Calu3 (cell line): Measurements from ENCODE around the gene MARCHF2. TPM values are rescaled to one million over a fixed set of nuclear protein-coding genes. Genes with fewer than 3 reads are reported as not detected.
"Not testable (repeated sequence)": the region's sequence is repeated elsewhere in the genome, so short reads cannot be mapped to it uniquely, and the experiment has no call there.

Experiments used
- BruUV-seq: library from RNA; stranded (reverse); fragments of 400-500 nt; replicated peaks from 2 replicates; lab custom pipeline; 2021; lab: Mats Ljungman, UMichigan
- CTCF ChIA-PET: fragments of 300-600 bp; sonication (Branson Sonifier 250); formaldehyde crosslinking; loops from one replicate; lab custom pipeline; 2022; ENCODE audit warnings: antibody characterized with exemption; lab: Charles Lee
- DNase-seq: peaks from one replicate; pipeline ENCODE4 v3.0.0; 2022
- H3K27ac Mint-ChIP-seq: one replicate; pipeline ENCODE4 v1.8.0; 2022; ENCODE audit warnings: mixed read lengths; ENCODE audit not compliant: unreplicated experiment
- H3K27me3 Mint-ChIP-seq: one replicate; pipeline ENCODE4 v1.8.0; 2022; ENCODE audit warnings: mixed read lengths; ENCODE audit not compliant: unreplicated experiment
- H3K36me3 Mint-ChIP-seq: one replicate; pipeline ENCODE4 v1.8.0; 2022; ENCODE audit warnings: mild to moderate bottlenecking, moderate library complexity, mixed read lengths; ENCODE audit not compliant: insufficient read depth, unreplicated experiment
- H3K4me1 Mint-ChIP-seq: one replicate; pipeline ENCODE4 v1.8.0; 2022; ENCODE audit warnings: mild to moderate bottlenecking, low read depth, mixed read lengths; ENCODE audit not compliant: unreplicated experiment
- H3K4me3 Mint-ChIP-seq: one replicate; pipeline ENCODE4 v1.8.0; 2022; ENCODE audit warnings: mild to moderate bottlenecking, low read depth, moderate library complexity, mixed read lengths; ENCODE audit not compliant: unreplicated experiment
- H3K9me3 Mint-ChIP-seq: one replicate; pipeline ENCODE4 v1.8.0; 2022; ENCODE audit warnings: low read depth, mixed read lengths; ENCODE audit not compliant: unreplicated experiment
- CTCF ChIP-seq: fragments of 200-600 bp; IDR thresholded peaks from one replicate; pipeline ENCODE4 v1.8.0; 2022; ENCODE audit warnings: antibody characterized with exemption; ENCODE audit not compliant: unreplicated experiment
- intact Hi-C: fragments of 100-400 bp; cut with micrococcal nuclease; formaldehyde crosslinking; loops from one replicate; pipeline ENCODE4 v1.10.0; 2022; ENCODE audit not compliant: unreplicated experiment
- total RNA-seq: library from RNA; stranded (reverse); gene quantifications from 2 replicates; pipeline ENCODE4 v1.2.3, GENCODE V29; 2022

Gene MARCHF2
- total RNA-seq, 1 experiment from 2014 or later = 10.1 TPM

- no peaks in the 10 kb centered on the region for H3K9me3 Mint-ChIP-seq
- no peak overlapping the region for H3K27ac Mint-ChIP-seq
- BruUV-seq = no TSS peak
- no peak for TF ChIP-seq CTCF
- CTCF ChIA-PET = interaction anchor here (0.6 to 0.7 kb wide), 2 partner anchors 9 to 106 kb away, joined by 3 to 4 read pairs; no protein-coding TSS in a partner anchor
- no peak overlapping the region for H3K4me3 Mint-ChIP-seq
- H3K27me3 Mint-ChIP-seq = no peaks in the 10 kb centered on the region
- peaks cover 27% of the 10 kb centered on the region for H3K36me3 Mint-ChIP-seq
- no peak for DNase-seq
- intact Hi-C loops = no loop called here
- H3K4me1 Mint-ChIP-seq = peaks cover 1% of the 10 kb centered on the region
These were observed 28.8 kb downstream of the MARCHF2 start for GRCh38 chr19:8441725-8442544.

DNA sequence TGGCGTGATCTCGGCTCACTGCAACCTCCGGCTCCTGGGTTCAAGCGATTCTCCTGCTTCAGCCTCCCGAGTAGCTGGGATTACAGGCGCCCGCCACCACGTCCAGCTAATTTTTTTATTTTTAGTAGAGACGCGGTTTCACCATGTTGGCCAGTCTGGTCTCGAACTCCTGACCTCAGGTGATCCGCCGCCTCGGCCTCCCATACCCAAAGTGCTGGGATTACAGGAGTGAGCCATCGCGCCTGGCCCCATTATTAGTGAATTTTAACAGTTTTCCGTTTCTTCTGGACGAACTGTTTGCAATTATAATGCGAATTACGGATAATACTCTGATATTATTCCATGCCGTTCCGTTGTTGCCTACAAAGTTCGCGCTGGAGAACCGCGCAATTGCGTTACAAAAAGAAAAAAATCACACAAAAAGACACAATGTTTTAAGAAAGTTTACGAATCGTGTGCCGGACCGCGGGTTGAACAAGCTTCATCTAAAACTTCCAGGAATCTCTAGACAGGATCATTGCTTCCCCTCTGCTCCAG, 31.1 kb downstream of the MARCHF2 start:
- DNase-seq, BruUV-seq, H3K4me1 Mint-ChIP-seq, intact Hi-C loops, H3K27me3 Mint-ChIP-seq, H3K9me3 Mint-ChIP-seq: not testable (repeated sequence)
- Mint-ChIP-seq H3K27ac (peak overlapping the region; percentile 99), H3K4me3 (peak overlapping the region; percentile 95), H3K36me3 (peaks cover 39% of the 10 kb centered on the region)
- CTCF ChIA-PET = interaction anchor here (1.2 to 1.5 kb wide), 2 partner anchors 20 to 31 kb away, joined by 4 to 7 read pairs; partner anchors contain the start of gene MARCHF2

DNA sequence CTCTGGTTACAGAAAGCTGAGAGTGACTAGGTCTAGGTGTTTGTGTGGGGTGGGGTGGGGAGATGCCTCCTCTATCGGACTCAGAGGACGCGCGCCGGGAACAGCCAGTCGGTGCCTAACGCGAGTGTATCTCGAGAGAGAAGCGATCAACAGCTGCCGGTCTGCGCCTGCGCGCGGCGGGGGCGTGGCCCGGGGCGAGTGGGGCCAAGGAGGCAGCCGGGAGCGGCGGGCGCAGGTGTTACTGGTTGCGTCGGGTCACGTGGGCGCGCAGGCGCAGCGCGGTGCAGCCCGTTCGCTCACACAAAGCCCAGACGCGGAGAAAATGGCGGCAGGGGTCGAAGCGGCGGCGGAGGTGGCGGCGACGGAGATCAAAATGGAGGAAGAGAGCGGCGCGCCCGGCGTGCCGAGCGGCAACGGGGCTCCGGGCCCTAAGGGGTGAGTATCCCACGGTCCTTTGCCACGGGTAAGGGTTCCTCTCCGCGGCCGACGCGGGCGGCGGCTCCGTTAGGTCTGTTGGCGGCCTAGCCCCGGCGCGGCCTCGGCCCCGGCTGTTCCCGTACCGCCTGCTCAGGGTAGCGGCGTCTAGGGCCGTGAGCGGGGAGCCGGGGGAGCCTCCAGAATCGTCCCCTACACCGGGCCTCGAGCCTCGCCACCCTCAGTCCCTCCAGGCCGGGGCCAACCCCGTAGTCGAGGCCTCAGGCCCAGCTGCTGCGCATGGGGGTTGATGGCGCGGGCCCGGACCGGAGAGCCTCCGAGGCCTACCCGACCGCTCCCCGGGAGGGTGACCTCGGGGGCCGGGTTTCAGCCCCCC, 31.8 kb downstream of the MARCHF2 start, which contains the start of gene HNRNPM:
Gene HNRNPM (plus strand): TSS at position 299 of the 811 bp plus-strand sequence. CDS start 24 bp downstream, at position 323.
- Mint-ChIP-seq H3K4me1 (peaks cover 9% of the 10 kb centered on the region), H3K9me3 (no peaks in the 10 kb centered on the region), H3K4me3 (peak within 1 kb of the TSS; percentile 95), H3K36me3 (peaks cover 41% of the 10 kb centered on the region), H3K27me3 (no peaks in the 10 kb centered on the region), H3K27ac (peak within 1 kb of the TSS; percentile 99)
- TF ChIP-seq CTCF = no peak
- CTCF ChIA-PET = interaction anchor here (1.2 to 1.5 kb wide), 2 partner anchors 21 to 32 kb away, joined by 4 to 7 read pairs; partner anchors contain the start of gene MARCHF2
- peak; percentile 99 for DNase-seq
- intact Hi-C loops = no loop called here
- no TSS peak for BruUV-seq

DNA sequence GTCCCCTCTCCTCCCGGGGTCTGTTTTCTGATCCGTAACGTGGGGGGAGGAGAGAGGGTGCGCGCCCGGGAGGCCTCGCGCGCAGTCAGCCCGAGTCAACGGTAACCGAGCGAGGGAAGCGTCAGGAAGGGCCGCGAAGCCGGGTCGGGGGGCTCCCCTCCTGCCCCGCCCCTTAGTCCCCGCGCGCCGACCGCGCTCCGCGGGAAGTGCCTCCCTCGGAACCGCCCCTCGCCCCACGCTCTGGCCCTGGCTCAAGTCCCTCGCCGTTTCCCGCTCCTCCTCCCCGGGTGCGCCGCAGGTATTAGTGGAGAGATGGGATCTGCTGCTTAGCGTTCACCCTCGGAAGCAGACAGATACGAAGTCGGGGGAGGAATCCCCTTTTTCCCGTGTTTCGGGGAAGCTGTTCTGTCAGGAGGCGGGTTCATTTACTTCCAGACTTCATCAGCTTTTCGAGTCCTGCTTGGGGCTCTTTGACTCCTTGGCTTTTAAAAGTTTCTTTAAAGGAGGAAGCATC, 32.4 kb downstream of the MARCHF2 start:
- peak overlapping the region; percentile 95 for H3K4me3 Mint-ChIP-seq
- peaks cover 43% of the 10 kb centered on the region for H3K36me3 Mint-ChIP-seq
- no peaks in the 10 kb centered on the region for H3K27me3 Mint-ChIP-seq
- CTCF ChIA-PET = interaction anchor here (0.6 to 0.7 kb wide), 2 partner anchors 10 to 211 kb away, joined by 3 read pairs; no protein-coding TSS in a partner anchor
- H3K4me1 Mint-ChIP-seq = peaks cover 9% of the 10 kb centered on the region
- DNase-seq = peak; percentile 26
- H3K27ac Mint-ChIP-seq = no peak overlapping the region
- TF ChIP-seq CTCF = no peak
- intact Hi-C loops = no loop called here
- BruUV-seq = no TSS peak
- no peaks in the 10 kb centered on the region for H3K9me3 Mint-ChIP-seq
